Activated gamma-delta T cell (primary cell): ENCODE results near the gene RAE1.
"Not testable (repeated sequence)": the region's sequence is repeated elsewhere in the genome, so short reads cannot be mapped to it uniquely, and the experiment has no call there.

Experiments
- DNase-seq: peaks from one replicate; lab custom pipeline; 2025; lab: John Stamatoyannopoulos, UW

RAE1 gene

DNA sequence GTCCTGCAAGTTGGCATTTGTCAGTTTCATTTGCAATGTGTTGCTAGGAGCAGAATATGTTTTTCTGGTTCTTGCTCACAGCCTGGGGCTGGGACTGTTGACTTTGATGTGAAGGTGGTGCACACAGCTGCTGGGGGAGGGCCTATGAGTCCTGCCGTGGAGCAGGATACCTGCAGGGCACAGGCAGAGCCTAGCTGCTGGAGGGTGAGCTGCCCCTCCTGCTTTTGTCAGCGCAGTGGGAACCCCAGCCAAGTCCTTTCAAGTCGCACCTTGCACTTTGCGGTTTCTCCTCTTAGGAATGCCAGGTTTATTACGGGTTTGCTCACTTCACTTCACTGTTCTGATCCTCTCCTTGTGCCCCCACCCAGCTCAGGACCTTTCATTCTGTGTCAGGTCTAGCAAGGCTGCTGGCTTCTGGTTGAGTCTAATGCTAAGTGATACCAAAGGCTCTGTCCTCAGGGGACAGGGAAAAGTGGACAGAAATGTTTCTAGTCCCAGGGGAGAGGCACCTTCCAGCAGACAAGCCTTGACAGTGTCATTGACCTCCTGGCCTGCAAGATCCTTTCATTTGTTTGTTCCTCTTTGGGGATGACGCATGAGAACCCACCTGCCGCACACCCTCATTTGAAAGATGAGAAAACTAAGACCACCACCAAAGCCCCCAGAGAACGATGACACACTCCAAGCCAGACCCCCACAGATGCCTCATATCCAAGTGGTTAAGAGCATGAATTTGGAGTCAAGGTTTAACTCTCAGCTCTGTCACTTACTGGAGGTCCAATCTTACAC lies 24.2 kb upstream of the RAE1 start:
- no peak for DNase-seq

DNA sequence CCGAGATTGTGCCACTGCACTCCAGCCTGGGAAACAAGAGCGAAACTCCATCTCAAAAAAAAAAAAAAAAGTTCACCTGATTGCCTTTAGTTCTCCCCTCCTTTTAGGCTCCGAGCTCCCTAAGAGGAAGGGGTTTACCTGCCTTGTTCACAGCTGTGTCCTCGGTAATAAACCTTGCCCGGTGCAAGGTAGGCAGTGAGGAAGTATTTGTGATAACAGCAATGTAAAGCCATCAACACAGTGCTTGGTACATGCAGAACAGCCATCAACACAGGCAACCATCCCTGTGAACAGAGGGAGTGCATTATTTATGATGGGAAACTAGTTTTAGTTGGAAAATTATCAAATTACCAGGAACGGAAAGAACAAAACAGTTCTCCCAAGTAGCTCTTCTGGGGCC lies 23.2 kb upstream of the RAE1 start:
- no peak for DNase-seq

DNA sequence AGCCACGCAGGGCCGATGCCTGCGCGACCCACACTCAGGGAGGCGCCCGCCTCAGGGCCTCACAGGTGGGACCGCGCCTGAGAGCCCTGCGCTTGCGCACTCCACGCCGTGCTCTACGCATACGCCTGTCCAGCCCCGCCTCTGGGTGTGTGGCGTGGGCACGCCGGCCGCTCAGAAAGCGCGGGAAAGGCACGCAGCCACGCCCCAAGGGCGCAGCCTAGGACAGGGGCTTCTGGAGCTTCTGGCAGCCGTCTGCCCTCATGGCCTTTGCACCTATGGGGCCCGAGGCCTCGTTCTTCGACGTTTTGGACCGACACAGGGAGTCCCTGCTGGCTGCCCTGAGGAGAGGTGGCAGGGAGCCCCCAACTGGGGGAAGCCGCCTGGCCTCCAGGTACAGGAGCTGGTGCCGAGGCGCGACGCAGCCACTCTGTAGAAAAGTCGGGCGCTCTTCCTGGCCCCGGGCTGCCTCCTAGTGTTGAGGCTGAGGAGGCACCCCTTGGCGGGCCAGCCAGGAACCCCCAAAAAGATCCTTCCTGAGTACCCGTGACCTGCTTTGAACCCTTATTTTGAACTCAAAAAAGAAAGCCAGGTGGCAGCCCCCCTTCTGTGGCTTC lies 21.3 kb upstream of the RAE1 start, which contains the start of gene SPO11:
Gene SPO11, plus strand, starts transcription at position 196 of the 614 bp plus-strand sequence. Its CDS starts 65 bp downstream, at position 261.
- DNase-seq = no peak

DNA sequence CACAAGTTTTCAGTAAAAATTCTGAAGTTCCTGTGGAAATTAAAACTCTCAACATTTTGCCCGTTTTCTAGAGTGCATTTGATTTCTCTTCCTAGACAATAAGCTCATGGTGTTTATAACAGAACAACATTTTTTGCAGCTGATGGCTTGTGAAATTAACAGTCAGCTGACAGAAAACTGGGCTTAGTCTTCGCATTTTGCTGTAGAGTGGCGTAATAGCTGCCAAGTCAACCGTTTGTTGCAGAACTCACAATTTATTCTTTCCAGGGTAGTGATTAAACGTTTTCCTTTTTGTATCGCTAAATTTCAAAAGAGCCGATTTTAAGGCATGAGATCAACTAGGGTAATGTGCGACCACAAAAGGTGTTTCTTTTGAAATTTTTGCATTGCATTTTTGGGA lies 20.1 kb upstream of the RAE1 start:
- DNase-seq = no peak

DNA sequence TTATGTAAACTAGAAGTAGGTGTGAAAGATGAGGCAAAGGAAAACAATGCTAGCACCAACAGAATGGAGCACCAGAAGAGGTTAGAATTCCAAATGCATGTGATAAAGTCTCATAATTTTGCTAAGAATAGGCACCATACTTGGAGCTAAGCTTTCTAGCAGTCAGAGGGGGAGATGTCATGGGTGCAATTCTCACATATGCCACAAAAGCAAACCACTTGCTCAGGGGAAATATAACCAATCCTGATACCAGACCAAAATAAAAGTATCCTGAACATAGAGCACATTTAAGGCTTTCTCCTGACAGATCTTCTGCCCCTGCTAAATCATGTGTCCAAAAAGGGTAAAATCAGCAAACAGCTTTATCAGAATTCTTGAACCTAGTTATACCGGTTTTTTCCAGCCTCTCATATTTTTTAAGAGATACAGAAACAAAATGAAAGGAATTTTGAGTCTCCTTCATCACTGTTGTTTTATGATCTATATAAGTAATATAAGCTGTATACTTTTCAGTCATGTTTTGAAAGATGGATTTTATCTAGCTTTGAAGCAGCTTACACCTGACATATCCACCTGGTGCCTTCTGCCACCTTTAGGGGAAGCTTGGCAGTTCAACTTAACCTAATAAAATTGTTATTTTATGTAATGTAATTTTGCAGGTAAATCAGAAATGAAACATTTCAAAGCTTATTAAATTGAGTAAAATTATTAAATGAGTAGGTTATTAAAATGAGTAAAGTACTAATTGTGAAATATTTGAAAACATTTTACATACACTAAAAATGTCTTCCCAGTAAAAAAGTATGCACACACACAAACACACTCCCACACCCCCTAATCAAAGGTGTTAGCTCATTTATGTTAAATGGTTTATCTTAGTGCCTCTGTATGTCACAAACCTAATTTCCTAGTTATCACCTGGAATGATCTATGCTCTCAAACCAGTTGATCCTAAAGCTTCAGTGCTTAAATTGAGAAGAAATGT lies 18.7 kb upstream of the RAE1 start:
- no peak for DNase-seq

DNA sequence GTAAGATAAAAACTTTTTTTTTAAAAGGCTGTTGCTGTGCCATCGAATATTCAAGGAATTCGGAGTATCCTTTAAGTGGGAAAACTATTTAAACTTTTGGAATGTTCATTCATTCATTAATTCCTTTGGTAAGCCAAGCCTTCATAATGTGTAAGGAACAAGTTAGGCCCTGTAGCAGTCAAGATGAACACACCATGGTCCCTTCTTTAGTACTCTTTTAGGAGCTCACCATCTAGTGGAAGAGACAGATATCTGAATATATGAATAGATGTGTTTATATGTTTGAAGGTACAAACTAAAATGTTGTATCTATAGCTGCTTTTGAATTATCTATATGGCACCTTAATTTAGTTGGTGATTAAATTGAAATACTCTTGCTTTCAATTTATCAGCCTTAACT lies 15.7 kb upstream of the RAE1 start:
- DNase-seq = no peak

DNA sequence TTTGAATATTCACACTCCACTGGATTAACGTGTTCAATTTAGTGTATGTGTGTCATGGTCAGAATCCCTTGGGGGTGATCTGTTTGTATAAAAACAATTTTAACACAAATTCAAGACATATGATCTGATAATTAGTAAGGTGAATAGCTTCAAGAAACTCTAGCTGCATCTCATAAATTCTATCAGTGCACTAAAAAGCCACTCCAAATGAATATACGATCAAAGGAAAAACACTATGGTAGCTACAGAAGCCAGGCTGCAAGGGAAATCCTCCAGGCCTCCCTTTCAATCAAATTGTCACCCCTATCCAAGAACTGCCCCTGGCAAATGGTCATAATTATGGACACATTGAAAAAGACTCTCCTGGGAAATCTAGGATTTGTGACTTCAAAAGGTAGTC lies 9.4 kb upstream of the RAE1 start:
- no peak for DNase-seq

DNA sequence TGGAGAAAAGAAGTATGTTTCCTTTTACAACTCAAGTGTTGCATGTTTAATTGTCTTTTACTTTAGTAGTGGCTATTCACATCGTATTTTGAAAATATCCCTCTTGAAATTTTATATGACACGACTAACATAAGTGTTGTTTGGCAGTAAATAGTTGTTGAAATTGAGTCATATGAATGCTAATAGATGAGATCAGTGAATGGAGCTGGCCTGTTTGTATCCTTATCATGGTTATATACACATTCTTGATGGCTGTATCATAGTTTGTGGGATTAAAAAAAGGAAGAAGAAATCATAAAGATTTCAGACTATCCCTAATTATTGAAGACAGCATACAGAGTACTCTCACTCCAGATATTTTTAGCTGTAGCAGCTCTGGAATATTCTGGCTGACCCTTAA lies 8.2 kb upstream of the RAE1 start:
- DNase-seq = no peak

DNA sequence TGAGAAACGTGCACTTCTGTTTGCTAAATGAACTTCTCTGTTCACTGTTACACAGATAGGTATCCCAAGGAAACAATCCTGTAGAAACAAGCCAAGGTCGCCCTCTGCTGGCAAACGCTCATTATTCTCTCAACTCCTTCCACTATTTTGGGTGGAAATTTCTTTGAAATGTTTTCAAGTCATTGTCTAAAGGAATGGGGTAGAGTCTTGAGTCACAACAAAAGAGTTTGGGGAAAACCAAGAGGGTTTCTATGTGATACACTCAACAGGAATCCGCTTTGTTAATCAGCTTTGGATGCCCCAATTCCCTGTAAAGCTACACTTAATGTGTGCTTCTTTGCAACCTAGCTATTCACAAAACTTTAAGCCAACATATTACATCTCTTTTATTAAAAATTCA lies 4.6 kb upstream of the RAE1 start:
- no peak for DNase-seq

DNA sequence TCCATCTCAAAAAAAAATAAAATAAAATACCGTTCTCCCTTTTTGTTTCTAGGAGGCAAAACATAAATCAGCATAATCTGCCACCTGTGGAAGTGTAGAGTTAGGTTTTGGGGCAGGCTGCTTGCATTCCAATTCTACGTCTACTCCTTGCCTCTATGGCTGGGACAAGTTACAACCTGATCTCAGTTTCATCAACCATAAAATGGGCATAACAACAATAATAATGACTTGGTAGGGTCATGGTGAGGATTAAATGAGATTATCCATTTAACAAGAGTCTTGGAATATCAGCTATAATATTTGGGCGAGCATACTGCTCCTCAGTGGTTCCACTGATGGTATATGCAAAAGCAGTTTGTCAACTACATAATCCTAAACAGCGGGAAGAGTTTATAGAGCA lies 3.7 kb upstream of the RAE1 start:
- no peak for DNase-seq

DNA sequence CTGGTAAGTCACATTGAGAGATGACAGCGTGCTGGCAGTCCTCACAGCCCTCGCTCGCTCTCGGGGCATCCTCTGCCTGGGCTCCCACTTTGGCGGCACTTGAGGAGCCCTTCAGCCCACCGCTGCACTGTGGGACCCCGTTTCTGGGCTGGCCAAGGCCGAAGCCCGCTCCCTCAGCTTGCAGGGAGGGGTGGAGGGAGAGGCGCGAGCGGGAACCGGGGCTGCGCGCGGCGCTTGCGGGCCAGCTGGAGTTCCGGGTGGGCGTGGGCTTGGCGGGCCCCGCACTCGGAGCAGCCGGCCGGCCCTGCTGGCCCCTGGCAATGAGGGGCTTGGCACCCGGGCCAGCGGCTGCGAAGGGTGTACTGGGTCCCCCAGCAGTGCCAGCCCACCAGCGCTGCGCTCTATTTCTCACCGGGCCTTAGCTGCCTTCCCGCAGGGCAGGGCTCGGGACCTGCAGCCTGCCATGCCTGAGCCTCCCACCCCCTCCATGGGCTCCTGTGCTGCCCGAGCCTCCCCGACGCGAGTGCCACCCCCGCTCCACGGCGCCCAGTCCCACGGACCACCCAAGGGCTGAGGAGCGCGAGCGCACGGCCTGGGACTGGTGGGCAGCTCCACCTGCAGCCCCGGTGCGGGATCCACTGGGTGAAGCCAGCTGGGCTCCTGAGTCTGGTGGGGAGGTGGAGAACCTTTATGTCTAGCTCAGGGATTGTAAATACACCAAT lies 2.7 kb upstream of the RAE1 start:
- not testable (repeated sequence) for DNase-seq

DNA sequence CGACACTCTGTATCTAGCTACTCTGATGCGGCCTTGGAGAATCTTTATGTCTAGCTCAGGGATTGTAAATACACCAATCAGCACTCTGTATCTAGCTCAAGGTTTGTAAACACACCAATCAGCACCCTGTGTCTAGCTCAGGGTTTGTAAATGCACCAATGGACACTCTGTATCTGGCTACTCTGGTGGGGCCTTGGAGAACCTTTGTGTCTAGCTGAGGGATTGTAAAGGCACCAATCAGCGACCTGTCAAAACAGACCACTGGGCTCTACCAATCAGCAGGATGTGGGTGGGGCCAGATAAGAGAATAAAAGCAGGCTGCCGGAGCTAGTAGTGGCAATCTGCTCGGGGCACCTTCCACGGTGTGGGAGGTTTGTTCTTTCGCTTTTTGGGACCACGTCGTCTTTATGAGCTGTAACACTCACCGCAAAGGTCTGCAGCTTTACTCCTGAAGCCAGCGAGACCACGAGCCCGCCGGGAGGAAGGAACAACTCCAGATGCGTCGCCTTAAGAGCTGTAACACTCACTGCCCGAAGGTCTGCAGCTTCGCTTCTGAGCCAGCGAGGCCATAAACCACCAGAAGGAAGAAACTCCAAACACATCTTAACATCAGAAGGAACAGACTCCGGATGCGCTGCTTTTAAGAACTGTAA lies 2.0 kb upstream of the RAE1 start:
- DNase-seq = not testable (repeated sequence)

DNA sequence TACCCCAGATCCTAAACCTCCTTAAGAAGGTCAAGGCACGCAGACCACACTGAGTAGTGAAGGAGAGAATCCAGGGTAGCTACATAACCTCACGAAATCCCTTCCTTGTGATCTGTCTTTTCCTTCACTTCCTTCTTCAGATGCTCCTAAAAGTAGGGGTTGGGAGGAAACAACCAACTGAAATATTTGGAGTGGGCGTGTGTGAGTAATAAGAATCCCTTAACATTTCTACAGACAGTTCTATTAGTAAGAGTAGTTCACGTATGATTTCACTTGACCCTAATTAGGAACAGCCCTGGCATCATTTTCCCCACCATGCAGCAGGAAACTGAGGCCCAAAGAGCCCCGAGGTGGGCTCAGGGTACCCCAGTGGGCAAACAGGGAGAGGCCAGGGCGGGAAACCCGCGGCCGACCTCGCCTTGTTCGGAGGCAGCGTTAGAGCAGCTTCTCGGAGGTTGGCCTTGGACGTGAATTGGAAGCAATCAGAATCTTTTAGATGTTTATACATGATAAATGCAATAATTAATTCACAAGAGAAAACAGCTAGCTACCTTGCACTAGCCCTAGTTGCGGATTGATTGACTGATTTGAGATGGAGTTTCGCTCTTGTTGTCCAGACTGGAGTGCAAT lies 859 bp upstream of the RAE1 start:
- no peak for DNase-seq

DNA sequence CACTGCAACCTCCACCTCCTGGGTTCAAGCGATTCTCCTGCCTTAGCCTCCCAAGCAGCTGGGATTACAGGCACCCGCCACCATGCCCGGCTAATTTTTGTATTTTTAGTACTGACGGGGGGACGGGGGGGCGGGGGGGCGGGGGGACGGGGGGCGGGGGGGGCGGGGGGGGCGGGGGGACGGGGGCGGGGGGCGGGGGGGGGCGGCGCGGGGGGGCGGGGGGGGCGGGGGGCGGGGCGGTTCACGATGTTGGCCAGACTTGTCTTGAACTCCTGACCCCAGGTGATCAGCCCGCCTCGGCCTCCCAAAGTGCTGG lies 371 bp upstream of the RAE1 start:
- DNase-seq = not testable (repeated sequence)

DNA sequence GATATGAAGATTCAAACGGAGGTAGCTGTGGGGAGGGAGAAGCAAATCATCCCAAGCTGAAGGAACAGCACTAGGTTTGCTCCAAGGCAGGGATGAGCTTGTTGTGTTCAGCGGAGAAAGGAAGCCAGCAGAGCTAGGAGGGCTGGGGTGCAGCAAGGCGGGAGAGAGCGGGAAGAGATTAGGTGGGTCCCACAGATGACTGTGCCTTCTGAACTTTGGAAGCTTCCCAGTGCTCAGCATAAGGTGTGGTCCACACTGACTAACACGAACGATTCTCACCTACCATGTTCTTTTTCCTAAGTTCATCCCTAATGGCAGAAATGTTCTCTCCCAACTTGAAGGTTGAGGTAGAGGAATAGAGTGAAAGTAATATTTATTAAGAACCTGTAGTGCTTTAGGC lies 1.2 kb downstream of the RAE1 start:
- DNase-seq = no peak

DNA sequence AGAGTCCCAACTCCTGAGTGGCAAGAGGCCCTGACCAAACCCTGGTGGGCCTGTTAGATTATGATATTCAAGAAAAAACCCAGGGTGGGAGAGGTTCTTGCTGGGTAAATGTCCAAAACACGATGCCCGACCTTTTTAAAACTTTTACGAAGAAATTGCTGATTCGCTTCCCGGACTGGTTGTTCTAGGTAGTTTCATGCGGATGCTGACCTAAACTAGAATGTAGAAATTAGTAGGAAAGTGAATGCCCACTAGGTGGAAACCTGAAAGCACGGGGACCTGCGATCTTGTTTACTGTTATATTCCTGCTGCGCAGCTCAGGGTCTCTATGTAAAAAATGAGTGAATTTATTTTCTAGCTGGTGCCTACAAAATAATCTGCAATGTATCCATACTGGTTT lies 2.3 kb downstream of the RAE1 start:
- no peak for DNase-seq

DNA sequence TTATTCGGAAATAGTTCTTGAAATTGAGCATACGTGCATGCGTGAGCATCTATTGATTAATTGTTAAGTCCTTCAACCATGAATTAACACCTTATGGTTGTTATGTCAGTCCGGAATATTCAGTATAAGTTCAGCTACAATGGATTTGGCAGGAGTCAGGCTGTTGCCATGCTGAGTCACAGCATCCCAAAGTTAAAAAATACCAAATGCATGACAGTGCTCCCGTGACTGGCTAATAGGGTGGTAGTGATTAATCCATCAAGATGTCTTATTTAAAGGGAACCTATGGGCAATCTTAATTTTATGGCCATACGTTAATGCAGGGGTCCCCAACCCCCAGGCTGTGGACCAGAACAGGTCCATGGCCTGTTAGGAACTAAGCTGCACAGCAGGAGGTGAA lies 10.5 kb downstream of the RAE1 start:
- no peak for DNase-seq

DNA sequence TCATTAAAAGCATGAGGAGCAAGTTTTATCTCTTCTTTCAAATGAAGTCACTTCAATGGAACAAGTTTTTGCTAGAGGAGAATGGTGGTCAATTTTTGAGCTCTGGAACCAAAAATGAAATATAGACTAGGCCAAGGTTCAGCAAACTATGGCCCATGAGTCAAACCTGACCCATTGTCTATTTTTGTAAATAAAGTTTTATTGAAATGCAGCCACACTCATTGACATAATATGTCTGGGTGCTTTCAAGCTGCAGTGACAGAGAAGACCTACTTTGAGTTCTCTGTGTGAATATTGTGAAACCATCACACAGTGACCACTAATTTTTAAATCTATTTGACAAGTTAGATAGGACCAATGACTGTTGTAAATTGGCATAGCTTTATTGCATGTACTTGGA lies 13.4 kb downstream of the RAE1 start:
- no peak for DNase-seq

DNA sequence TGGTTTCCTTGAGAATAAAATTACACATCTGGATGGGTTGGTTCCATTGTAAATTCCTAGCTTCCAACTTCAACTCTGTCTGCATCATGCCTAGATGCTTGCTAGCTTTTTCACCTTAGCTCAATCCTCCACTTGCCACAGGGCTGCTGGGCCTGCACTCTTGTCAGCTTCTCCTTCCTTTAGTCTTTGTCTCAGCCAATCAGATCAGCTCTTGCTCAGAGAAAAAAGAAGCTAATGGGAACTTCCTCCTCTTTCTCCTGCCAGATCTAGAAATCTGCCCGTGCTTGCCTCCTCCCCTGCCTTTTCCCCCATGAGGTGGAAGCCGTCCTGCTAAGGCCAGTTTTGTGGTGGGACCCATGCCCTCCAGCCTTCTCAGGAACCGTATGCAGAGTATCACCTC lies 18.5 kb downstream of the RAE1 start:
- no peak for DNase-seq

DNA sequence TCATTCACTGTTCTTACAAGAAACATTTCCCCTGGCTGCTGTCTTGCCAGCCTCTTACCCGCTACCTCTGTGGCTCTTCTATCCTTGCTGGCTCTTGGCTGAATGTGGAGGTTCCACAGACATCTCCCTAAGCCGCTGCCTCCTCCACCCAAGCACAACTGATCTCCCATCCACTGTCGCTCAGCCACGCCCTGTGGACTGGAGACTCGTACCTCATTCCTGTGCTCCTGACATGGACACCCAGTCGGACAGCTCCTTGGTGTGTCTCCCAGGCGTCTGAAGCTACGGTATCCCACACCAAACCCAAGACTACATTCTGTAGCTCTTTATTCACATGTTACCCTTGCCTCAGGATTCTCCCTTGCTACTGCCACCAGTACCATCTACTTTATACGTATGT lies 19.3 kb downstream of the RAE1 start:
- no peak for DNase-seq

DNA sequence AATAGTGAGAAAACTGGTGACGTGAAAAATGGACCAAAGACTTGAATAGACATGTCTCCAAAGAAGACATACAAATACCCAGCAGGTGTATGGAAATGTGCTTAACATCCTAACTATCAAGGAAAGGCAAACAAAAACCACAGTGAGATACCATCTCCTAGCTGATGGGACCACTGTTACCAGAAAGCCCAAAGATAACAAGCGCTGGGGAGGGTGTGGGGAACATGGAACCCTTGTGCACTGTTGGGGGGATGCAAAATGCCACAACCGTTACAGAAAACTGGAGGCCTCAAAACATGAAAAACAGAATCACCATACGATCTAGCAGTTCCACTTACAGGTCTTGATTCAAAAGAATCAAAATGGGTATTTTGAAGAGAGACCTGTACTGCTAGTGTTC lies 20.3 kb downstream of the RAE1 start:
- no peak for DNase-seq
